ENCODE data around the gene SOHLH2. TPM values are rescaled to one million over a fixed set of nuclear protein-coding genes. Genes with fewer than 3 reads are reported as not detected.

SOHLH2 gene
- total RNA-seq, 1 donor from 2014 or later, result not detected

- H3K27ac ChIP-seq, result no peak overlapping the region
- intact Hi-C loops (cut with DNase I), result no loop called here
- H3K27me3 ChIP-seq, result peaks cover 13% of the 10 kb centered on the region
- ATAC-seq (no peak), DNase-seq (no peak)
- TF ChIP-seq CTCF (IDR thresholded peaks at IDR 0.05), result no peak
- H3K4me1 ChIP-seq, result no peaks in the 10 kb centered on the region
- no peak overlapping the region for H3K4me3 ChIP-seq
- no peaks in the 10 kb centered on the region for H3K36me3 ChIP-seq
- no peaks in the 10 kb centered on the region for H3K9me3 ChIP-seq
Measured at GRCh38 chr13:36126491-36126890, 87.9 kb downstream of the SOHLH2 start.

- Histone ChIP-seq H3K36me3 (no peaks in the 10 kb centered on the region), H3K4me3 (no peak overlapping the region), H3K9me3 (no peaks in the 10 kb centered on the region), H3K27ac (no peak overlapping the region), H3K4me1 (no peaks in the 10 kb centered on the region), H3K27me3 (peaks cover 13% of the 10 kb centered on the region)
- DNase-seq, result no peak
- no peak for ATAC-seq
- TF ChIP-seq CTCF (IDR thresholded peaks at IDR 0.05), result no peak
- intact Hi-C loops (cut with DNase I), result no loop called here
Measured at GRCh38 chr13:36125841-36126240, 88.5 kb downstream of the SOHLH2 start.

- Histone ChIP-seq H3K9me3 (no peaks in the 10 kb centered on the region), H3K27me3 (no peaks in the 10 kb centered on the region), H3K27ac (no peak overlapping the region), H3K4me3 (no peak overlapping the region), H3K36me3 (no peaks in the 10 kb centered on the region), H3K4me1 (no peaks in the 10 kb centered on the region)
- DNase-seq (no peak), ATAC-seq (no peak)
- TF ChIP-seq CTCF (IDR thresholded peaks at IDR 0.05), result no peak
- intact Hi-C loops (cut with DNase I), result no loop called here
Measured at GRCh38 chr13:36124236-36124822, 90.0 kb downstream of the SOHLH2 start.

Other genes starting within 250 kb of the SOHLH2 start
- 4.5 TPM for gene DCLK1, start 83.2 kb downstream of the SOHLH2 start, total RNA-seq
- 0.55 TPM for gene CCDC169, start 83.3 kb upstream of the SOHLH2 start, total RNA-seq
- gene SPART, start 131.8 kb upstream of the SOHLH2 start, total RNA-seq, result 86.8 TPM
- 0.46 TPM for gene CCNA1, start 217.9 kb upstream of the SOHLH2 start, total RNA-seq

Data from upper lobe of right lung (tissue), 1 donor.